Liver (tissue), 3 donors: Measurements from ENCODE around the gene RBSN.

Source experiments
- GABPA ChIP-seq, 2 donors: IDR thresholded peaks in 1 of 2; conservative IDR thresholded peaks in 1 of 2; 2 replicates each; pipeline ENCODE4 v1.6.1; 2016; ENCODE audit warnings: antibody characterized with exemption in 2 of 2, mild to moderate bottlenecking in 1 of 2, moderate library complexity in 1 of 2
- RAD21 ChIP-seq, 2 donors: IDR thresholded peaks; 2 replicates each; pipeline ENCODE4 v1.6.1; 2016; ENCODE audit warnings: antibody characterized with exemption in 2 of 2, mild to moderate bottlenecking in 2 of 2
- RXRA ChIP-seq, 2 donors: IDR thresholded peaks; 2 replicates each; pipeline ENCODE4 v1.6.1; 2017 to 2018; ENCODE audit warnings: antibody characterized with exemption in 2 of 2, mild to moderate bottlenecking in 1 of 2
- SP1 ChIP-seq: IDR thresholded peaks from 2 replicates; pipeline ENCODE4 v1.6.1; 2018; ENCODE audit warnings: antibody characterized with exemption, mild to moderate bottlenecking
- TAF1 ChIP-seq: conservative IDR thresholded peaks from 2 replicates; pipeline ENCODE4 v1.6.1; 2016; ENCODE audit warnings: antibody characterized with exemption, mild to moderate bottlenecking
- YY1 ChIP-seq: IDR thresholded peaks from 2 replicates; pipeline ENCODE4 v1.6.1; 2016; ENCODE audit warnings: antibody characterized with exemption, mild to moderate bottlenecking
- TF ChIP-seq, protein P1 (sequence below): fragments of 150-350 bp; IDR thresholded peaks from 2 replicates; pipeline ENCODE4 v1.5.1; 2017; ENCODE audit warnings: improper control_type of control experiment, low read depth, low read length; ENCODE audit not compliant: missing input control
- TF ChIP-seq, protein P2 (sequence below): IDR thresholded peaks from 2 replicates; pipeline ENCODE4 v1.6.1; 2016; ENCODE audit warnings: antibody characterized with exemption
- TF ChIP-seq, protein P3 (sequence below): IDR thresholded peaks from 2 replicates; pipeline ENCODE4 v1.6.1; 2016; ENCODE audit warnings: antibody characterized with exemption, mild to moderate bottlenecking
- TF ChIP-seq, protein P4 (sequence below): IDR thresholded peaks from 2 replicates; pipeline ENCODE4 v1.6.1; 2016; ENCODE audit warnings: antibody characterized with exemption
- donor health status: healthy.
- donor health status: healthy.

DNA sequence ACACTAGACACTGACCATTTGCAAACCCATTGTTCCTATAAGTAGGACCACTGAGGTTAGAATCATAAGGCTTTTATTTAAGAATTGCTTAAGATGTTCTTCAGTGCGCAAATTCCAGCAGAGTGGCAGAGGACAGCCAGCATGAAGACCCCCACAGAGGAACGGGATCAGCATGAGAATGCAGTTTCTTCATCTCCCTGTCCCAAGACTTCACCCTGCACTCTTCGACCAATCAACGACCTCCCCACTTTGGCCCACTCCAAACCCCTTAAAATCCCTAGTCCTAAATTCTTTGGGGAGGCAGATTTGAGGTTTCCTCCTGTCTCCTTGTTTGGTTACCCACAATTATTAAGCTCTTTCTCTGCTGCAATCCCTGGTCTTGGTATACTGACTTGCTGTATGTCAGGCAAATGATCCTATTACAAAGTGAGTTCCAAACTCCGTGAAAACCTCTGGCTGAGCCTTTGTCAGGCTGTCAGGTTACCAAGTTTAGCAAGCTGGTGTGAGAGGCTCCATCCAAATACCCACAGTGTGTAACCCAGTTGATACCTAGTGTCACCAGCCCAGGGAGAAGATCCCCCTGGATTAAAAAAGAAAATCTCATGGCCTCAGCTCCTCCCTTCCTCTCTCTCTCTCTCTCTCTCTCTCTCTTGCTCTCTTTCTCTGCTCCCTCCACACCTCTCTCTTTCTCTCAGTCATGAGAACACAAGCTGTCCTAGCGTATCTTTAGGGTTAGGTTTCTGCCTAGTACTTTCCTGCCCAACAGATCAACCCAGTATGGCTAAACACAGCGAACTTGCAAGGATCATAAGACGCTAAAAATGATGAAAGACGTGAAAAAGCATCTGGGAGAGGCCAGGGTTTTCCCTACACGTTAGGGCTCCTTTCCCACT lies 15.8 kb upstream of the RBSN start:
- TF ChIP-seq, protein P1, sequence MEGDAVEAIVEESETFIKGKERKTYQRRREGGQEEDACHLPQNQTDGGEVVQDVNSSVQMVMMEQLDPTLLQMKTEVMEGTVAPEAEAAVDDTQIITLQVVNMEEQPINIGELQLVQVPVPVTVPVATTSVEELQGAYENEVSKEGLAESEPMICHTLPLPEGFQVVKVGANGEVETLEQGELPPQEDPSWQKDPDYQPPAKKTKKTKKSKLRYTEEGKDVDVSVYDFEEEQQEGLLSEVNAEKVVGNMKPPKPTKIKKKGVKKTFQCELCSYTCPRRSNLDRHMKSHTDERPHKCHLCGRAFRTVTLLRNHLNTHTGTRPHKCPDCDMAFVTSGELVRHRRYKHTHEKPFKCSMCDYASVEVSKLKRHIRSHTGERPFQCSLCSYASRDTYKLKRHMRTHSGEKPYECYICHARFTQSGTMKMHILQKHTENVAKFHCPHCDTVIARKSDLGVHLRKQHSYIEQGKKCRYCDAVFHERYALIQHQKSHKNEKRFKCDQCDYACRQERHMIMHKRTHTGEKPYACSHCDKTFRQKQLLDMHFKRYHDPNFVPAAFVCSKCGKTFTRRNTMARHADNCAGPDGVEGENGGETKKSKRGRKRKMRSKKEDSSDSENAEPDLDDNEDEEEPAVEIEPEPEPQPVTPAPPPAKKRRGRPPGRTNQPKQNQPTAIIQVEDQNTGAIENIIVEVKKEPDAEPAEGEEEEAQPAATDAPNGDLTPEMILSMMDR: no peak
- no peak for TF ChIP-seq SP1
- TF ChIP-seq GABPA (IDR thresholded peaks at IDR 0.05 in 1 of 2, conservative IDR thresholded peaks at IDR 0.05 in 1 of 2): no peak
- no peak for TF ChIP-seq RXRA (IDR thresholded peaks at IDR 0.05)
- TF ChIP-seq RAD21 (IDR thresholded peaks at IDR 0.05): no peak
- TF ChIP-seq YY1: no peak
- TF ChIP-seq, protein P2, sequence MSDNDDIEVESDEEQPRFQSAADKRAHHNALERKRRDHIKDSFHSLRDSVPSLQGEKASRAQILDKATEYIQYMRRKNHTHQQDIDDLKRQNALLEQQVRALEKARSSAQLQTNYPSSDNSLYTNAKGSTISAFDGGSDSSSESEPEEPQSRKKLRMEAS: no peak
- TF ChIP-seq, protein P3, sequence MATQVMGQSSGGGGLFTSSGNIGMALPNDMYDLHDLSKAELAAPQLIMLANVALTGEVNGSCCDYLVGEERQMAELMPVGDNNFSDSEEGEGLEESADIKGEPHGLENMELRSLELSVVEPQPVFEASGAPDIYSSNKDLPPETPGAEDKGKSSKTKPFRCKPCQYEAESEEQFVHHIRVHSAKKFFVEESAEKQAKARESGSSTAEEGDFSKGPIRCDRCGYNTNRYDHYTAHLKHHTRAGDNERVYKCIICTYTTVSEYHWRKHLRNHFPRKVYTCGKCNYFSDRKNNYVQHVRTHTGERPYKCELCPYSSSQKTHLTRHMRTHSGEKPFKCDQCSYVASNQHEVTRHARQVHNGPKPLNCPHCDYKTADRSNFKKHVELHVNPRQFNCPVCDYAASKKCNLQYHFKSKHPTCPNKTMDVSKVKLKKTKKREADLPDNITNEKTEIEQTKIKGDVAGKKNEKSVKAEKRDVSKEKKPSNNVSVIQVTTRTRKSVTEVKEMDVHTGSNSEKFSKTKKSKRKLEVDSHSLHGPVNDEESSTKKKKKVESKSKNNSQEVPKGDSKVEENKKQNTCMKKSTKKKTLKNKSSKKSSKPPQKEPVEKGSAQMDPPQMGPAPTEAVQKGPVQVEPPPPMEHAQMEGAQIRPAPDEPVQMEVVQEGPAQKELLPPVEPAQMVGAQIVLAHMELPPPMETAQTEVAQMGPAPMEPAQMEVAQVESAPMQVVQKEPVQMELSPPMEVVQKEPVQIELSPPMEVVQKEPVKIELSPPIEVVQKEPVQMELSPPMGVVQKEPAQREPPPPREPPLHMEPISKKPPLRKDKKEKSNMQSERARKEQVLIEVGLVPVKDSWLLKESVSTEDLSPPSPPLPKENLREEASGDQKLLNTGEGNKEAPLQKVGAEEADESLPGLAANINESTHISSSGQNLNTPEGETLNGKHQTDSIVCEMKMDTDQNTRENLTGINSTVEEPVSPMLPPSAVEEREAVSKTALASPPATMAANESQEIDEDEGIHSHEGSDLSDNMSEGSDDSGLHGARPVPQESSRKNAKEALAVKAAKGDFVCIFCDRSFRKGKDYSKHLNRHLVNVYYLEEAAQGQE: no peak
- TF ChIP-seq, protein P4, sequence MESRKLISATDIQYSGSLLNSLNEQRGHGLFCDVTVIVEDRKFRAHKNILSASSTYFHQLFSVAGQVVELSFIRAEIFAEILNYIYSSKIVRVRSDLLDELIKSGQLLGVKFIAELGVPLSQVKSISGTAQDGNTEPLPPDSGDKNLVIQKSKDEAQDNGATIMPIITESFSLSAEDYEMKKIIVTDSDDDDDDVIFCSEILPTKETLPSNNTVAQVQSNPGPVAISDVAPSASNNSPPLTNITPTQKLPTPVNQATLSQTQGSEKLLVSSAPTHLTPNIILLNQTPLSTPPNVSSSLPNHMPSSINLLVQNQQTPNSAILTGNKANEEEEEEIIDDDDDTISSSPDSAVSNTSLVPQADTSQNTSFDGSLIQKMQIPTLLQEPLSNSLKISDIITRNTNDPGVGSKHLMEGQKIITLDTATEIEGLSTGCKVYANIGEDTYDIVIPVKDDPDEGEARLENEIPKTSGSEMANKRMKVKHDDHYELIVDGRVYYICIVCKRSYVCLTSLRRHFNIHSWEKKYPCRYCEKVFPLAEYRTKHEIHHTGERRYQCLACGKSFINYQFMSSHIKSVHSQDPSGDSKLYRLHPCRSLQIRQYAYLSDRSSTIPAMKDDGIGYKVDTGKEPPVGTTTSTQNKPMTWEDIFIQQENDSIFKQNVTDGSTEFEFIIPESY: no peak
- TF ChIP-seq TAF1: no peak
